HT1080 (cell line): ENCODE measurements around the gene ZBTB16. TPM values are rescaled to one million over a fixed set of nuclear protein-coding genes. Genes with fewer than 3 reads are reported as not detected.

ENCODE experiments used
- DNase-seq: peaks from one replicate; pipeline ENCODE4 v3.0.0-alpha.2; 2015; ENCODE audit warnings: low read depth
- total RNA-seq: library from RNA; depleted of rRNA; stranded (reverse); fragments of >200 nt; shearing (Covaris generic); gene quantifications from 2 replicates; pipeline ENCODE4 v1.2.3, GENCODE V29; 2014

Gene ZBTB16
- total RNA-seq, 1 experiment from 2014 or later = not detected

DNA sequence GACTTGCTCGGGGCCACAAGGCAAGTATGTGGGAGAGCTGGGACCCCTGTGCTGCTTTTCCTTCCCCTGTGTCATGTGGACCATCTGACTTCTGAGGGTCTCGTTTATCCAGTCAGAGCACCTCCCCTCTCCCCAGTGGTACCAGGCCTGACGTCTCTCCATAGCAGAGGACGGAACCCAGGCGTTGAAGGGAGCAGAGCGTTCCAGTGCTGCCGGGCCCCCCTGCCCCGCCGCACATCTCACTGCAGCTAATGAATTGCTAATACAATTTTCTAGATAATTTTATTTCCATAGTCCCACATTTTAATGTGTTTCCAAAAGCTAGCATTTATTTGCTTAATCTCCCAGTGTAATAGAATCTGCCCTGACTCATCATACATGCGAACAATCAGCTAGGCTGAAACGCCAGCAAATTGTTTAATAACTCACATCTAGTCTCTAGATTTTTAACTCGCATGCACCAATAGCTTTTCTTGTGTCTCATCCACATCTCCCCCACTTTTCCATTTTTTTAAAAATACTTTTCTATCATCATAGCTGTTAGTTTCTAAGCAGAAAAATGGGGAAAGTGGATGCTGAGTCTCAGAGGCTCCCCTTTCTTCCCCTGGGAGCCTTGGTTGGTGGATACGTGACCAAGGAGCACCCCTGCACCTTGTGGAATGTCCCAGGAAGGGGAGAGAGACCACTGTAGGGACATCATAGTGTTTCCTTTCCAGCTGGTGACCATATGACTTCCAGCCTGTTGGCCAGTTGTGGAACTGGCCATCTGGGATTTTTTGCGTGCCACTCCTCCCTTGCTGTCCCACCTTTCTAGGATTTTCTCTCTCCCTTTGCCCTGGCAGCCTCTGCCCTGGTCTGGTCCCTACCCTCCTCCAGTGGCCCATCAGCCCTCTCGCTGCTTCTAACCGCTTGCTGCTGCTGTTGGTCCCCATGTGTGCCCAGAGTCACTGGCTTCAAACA lies 178.1 kb downstream of the ZBTB16 start:
- no peak for DNase-seq

DNA sequence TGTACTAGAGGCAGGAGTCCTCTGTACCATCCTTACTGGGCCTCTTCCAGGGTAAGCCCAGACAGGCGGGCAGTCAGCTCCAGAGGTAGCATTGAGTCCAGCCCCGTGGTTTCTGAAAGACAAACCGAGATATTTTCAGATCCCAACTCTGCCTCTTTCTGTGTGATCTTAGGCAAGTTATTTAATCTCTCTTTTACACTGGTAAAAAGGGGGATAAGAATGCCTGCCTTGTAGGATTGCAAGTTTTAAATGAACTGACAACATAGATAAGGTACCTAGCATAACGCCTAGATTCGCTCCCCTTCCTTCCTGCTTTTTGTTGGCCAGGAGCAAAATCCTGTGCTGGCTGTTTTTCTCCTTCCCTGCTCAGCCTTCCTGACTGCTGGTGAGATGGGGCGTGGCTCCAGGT lies 180.2 kb downstream of the ZBTB16 start:
- DNase-seq = no peak

DNA sequence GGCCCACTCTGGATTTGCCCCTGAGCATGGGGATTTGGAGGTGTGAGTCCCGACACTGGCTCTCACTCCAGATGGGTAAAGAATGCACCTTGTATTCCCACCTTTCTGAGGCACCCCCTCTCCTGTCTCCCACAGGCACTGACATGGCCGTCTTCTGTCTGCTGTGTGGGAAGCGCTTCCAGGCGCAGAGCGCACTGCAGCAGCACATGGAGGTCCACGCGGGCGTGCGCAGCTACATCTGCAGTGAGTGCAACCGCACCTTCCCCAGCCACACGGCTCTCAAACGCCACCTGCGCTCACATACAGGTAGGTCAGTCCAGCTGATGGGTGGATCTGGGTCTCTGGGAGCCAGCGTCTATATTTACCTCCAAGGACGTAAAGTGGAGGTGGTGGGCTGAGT lies 182.5 kb downstream of the ZBTB16 start:
- DNase-seq = no peak

DNA sequence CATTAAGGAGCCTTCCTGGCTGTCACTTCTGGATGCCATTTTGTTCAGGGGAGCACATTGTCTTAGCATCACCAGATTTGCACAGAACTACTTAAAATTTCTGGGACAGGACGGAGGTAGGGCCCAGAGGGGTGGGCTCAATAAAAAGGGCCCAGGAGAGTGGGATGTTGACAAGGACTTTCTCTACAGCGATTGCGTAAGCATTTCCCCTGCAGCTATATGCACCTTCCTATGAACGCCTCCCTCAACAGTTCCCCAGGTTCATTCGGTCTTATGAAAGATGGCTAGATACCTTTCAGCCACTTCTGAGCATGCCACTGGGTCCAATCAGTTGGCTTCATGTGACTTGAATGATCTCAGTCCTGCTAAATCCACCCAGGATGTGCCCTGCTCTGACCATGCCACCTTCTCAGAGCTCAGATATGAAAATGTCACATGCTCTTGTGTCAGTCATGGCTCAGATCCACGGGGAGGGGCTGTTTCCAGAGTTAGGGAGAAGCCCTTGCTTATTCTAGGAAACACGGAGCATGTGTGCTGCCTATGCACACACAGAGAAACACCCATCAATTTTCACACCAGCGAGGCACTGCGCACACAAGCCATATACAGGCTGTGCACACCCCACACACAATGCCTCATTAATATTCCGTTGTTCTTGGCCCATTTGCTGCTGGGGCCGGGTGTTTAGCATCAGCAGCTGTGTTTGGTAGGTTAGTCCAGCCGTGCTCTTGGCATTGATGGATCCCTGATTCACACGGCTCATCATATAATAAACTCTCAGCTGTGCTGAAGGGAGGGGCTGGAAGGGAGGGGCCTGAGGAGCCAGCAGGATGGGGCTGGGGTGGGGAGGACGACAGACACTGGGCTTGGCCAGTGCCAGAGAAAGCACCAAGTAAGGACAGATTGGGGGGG lies 184.2 kb downstream of the ZBTB16 start:
- DNase-seq = no peak

DNA sequence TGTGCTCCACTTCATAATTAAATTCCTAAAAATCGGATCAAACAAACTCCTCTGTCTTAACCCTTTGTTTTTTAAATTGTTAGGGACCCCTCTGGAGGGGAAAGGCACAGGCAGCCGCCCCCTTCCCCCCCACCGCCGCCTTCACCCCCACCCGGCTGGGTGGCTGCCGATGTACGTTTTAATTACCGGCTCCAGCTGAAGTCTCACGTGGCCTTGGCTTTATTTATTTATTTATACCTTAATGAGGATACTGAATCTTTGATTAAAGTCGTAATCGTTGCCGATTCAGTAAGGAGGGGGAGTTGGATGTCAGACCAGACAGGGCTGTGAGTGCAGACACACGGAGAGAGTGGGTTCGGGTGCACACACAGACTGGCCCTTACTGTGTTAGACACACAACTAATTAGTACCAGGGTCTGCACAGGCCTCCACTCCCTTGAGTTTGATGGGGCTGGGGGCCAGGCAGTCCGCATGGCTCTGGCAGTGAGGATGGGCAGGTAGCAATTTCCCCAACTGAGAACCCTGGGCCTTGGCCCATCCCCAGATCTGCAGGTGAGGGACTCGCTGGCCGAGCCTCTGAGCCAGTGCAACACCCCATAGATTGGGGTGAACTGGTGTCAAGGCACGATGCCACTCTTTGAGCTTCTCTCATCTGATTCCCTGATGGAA lies 185.3 kb downstream of the ZBTB16 start:
- DNase-seq = no peak

DNA sequence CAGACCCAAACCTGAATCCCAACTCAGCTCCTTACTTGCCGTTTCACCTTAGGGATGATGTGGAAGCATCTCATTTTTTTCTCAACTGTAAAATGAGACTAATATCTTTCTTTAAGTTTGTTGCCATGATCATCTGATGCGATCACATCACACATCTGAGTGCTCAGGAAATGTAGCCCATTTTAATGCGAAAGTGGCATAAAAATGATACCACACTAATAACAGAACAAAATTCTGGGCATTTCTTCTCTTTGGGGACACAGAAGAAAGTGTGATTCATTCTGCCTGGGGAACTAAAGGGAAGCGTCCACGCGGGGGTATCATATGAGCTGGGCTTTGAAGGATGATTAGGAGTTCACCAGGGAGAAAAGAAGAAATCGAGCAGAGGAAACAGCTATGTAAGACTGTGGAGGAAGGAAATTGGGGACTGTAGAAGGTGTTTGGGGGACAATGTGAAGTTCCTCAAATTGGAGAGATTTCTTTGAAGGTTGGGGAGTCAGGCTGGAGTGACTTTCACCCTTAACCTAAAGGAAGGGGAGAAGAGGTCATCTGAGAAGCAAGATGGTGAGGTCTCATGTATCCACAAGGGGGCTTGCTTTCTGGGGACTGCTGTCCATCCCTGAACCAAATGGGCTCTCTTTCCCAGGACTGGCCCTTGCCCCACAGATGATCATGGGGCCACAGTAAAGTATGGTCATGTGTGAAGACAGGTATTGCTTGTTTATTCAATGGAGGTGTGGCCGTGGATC lies 187.0 kb downstream of the ZBTB16 start:
- no peak for DNase-seq

DNA sequence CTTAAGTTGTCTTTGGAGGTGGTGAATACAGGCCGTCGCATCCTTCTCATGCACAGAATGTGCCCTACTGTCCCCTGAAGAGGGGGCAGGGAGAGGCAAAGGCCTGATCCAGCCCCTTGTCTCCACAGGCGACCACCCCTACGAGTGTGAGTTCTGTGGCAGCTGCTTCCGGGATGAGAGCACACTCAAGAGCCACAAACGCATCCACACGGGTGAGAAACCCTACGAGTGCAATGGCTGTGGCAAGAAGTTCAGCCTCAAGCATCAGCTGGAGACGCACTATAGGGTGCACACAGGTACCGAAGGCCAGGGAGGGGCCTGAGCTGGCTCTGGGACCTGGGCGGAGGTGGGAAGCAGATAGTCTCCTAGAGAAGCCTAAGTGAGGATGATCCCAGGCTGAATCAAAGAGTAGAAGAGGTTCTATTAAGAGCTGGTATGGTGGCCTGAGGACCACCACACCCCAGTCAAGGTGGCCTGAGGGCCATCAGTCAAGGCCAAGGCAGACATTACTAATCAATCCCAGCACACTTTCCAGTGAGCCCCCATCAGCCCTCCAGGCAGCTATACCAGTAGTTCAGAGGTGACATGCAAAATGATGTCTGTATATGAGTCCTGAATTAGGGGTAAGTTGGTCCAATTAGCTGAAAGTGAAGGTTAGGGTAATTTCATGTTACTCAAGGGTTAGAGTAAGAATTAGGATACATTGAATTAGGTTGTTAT lies 187.7 kb downstream of the ZBTB16 start:
- DNase-seq = no peak

DNA sequence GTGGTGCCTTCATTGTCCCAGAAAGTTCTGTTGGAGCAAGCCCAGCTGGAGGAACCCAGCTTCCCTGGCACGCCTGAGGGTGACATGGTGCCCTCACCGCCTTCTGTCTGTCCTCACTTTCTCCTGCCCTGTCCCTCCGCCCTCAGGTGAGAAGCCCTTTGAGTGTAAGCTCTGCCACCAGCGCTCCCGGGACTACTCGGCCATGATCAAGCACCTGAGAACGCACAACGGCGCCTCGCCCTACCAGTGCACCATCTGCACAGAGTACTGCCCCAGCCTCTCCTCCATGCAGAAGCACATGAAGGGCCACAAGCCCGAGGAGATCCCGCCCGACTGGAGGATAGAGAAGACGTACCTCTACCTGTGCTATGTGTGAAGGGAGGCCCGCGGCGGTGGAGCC lies 190.7 kb downstream of the ZBTB16 start:
- no peak for DNase-seq

DNA sequence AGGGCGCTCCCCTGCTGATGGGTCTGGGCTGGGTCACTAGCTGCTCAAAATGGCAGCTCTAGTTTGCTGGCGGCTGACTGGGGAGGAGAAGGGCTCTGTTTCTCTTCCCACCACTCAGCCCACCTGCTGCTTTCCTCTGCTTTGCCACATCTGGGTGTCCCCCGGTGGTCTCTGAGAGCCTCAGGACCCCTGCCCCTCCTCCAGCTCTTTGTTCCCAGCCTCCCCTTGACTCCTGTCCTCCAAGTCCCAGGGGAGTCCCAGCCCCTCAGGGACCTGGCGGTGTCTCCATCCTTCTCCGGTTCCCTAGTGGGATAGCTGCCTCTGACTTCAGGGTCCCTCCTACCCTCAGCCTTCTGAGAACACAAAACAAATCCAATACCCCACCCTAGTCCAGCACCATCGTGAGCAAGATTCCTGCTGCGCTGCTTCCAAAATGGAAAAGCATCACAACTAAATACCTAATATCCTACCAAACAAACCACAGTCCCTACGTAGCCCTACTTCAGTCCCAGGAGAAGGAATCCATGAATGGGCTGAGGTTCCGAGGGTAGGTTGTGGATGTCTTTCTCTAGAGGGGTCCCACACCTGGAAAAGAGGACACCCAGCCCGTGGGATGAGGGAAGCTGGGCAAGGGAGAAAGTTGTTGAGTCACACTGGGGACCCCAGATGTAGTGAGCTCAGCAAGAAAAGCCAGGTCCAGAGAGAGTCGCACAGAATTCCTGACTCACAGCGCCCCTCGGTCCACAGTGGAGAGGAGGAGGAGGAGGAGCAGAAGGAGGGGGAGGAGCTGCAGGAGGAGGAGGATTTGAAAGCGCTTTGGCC lies 191.7 kb downstream of the ZBTB16 start:
- peak; percentile 8 for DNase-seq

DNA sequence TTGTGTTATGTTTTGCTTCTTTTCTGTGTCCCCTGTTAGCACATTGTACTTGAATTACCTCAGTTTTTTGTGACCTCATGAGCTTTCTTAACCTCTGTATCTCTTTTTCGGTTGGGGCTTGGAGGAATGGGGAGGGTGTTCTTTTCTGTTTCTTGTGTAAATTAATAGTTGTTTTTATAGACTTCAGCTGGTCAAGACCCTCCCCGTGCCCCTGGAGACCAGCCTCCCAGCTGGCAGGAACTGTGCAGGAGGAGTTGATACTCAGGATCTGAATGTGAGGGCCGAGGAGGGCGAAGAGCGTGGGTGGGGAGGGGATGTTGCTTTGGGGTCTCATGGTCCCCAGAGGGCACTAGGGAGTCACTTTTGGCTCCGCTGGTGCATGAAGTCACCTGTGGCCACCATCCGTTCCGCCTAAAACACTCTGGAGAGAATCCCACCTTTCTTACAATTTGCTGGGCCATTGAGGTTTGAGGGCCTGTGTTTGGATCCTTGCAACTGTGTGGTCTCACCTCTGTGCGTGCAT lies 192.4 kb downstream of the ZBTB16 start:
- no peak for DNase-seq

DNA sequence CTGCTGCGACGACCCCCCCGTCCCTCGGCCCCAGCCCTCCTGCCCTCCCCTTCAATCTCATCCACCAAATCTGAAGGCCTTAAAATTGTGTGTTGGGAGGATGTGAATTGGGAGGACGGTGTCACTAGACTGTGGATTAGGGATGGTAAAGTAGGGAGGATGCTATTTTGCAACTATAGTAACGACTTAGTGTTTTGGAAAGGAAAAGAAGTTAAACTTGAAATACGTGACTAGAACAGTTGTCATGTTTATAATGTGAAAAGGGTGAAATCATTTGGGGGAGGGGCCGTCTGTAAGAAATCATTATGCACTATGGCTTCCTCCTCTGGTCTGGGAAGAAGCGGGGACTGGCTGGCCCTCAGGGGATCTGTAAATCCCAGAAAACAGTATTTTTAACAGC lies 193.3 kb downstream of the ZBTB16 start:
- no peak for DNase-seq

DNA sequence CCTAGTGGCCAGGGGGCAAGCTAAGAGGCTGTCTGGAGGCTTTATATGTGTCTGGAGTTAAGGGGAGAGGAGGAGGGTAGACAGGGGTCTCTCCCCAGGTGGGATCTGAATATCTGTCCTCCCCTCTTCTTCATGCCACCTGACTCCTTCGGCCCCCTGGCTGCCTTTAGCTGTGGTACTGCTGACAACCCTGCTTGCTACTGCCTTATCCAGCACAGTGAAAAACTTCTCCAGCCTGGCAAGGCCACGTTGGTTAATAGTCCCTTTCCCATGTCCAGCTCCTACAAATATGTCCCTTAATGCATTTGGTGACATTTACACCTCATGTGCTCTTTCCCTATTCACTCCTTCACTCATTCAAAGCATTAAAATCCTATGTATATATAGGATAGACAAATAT lies 194.3 kb downstream of the ZBTB16 start:
- no peak for DNase-seq

DNA sequence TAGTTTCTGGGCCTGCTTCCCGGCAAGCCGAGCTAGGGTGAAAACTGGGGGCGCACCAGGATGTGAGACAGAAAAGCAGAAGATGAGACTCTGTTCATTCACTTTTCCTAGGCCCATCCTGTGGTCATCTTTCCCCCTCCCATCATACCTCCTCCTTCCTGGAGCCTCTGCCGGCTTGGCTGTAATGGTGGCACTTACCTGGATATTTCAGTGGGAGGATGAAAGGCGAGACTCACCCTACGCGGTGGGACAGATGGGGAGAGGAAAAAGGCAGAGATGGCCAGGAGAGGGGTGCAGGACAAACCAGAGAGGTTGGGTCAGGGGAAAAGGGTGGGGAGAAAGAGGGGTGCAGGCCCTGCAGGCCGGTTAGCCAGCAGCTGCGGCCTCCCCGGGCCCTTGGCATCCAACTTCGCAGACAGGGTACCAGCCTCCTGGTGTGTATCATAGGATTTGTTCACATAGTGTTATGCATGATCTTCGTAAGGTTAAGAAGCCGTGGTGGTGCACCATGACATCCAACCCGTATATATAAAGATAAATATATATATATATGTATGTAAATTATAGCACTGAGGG lies 195.1 kb downstream of the ZBTB16 start:
- no peak for DNase-seq

DNA sequence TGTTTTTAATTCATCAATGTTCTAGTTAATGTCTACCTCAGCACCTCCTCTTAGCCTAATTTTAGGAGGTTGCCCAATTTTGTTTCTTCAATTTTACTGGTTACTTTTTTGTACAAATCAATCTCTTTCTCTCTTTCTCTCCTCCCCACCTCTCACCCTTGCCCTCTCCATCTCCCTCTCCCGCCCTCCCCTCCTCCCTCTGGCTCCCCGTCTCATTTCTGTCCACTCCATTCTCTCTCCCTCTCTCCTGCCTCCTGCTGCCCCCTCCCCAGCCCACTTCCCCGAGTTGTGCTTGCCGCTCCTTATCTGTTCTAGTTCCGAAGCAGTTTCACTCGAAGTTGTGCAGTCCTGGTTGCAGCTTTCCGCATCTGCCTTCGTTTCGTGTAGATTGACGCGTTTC lies 195.8 kb downstream of the ZBTB16 start:
- DNase-seq = no peak

DNA sequence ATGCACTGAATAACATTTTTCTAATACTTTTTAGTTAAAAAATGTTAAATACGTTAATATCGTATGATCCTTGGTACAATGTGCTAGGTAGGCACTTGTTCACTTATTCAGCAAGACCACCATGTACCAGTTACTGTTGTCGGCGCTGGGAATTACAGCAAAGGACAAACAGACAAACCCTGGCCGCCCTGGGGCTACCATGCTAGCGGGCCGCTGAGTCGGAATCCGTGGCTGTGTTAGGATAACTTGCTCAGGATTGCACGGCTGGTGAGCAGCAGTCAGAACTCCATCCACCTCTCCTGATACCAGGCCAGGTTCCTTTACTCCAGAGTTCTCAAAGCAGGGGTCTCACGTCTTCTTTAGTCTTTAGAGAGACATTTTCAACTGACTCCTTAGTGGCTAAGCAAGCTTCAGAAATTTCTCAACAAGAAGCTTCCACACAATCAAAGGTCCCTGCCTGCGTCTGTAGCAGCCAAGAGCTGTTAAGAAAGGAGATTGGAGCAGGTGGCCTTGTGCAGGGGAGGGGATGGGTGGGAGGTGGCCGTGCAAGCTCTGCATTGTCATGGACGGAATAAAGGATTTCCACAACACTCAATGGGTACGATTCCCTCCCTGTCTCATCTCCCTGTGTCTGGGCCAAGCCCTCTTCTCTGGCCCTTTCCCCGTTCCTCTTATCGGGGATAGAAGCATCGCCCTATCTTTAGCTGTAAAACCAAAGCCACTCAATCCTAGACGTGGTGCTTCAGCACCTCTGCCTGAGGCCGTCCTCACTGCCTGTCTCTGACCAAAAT lies 196.9 kb downstream of the ZBTB16 start:
- DNase-seq = no peak

DNA sequence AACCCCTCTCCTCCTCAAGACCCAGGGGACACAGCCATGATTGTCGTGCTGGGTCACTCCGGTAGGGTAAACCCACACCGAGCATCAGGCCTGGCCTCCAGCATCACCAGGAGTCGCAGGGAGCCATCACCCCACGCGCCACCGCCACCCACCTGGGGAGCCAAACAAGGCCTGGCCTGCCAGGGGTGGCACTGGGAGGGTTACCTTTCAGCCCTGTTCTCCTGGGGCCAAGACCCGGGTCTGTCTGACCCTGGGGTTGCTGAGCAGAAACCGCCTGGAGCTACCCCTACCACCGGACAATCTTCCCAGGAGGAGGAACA lies 197.4 kb downstream of the ZBTB16 start:
- DNase-seq = no peak

DNA sequence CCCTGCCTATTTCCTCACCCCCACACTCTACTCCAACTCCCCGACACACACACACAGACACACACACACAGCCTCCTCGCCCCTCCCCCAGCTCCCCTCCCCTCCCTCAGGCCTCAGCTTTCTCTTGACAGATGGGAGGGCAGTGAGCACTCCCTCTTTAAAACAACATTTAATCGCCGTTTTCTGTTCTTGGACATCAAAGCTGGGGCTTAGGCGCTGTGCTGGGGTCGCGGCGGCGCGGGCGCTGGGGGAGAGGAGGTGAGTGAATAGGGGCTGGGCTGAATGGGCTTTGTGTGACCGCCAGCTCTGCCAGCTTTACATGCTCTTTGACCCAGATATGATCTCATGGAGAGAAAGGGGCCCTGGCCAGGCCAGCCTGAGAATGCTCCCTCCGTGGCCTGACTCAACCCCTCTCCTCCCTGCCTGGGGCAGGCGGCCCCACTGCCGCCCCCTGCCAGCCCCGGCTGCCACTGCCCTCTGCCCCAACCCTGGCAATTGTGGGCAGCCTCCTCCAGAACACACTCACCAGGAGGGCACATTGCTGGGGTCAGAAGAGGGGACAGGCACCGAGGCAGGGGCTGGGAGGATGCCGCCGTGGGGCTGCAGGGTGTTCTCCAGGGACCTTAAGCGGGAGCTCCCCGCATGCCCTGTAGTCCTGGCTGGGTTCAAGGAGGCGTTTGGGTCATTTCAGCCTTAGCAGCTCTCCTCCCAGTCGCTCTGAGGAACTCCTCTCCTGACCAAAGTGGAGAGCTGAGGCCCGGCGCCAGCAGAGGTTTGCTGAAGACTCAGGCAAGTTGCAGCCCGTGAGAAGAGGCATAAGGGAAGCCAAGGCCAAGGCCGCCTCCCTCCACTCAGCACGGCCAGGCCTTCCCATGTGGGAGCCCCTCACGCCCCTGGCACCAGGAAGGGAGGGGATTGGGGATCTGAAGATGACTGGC lies 198.4 kb downstream of the ZBTB16 start:
- DNase-seq = no peak
